Nephron progenitor cell (in vitro differentiated cells): ENCODE measurements around the gene GSTT2.

Experiments used
- DNase-seq: peaks from one replicate; pipeline ENCODE4 v3.0.0; 2021
- H3K27ac Mint-ChIP-seq: 2 replicates; pipeline ENCODE4 v1.8.0; 2021; ENCODE audit warnings: mild to moderate bottlenecking, moderate library complexity, mixed read lengths
- H3K27me3 Mint-ChIP-seq: 2 replicates; pipeline ENCODE4 v1.8.0; 2021; ENCODE audit warnings: mild to moderate bottlenecking, low read depth, mixed read lengths; ENCODE audit not compliant: poor library complexity
- H3K36me3 Mint-ChIP-seq: 2 replicates; pipeline ENCODE4 v1.8.0; 2021; ENCODE audit warnings: low read depth, mixed read lengths
- H3K4me1 Mint-ChIP-seq: 2 replicates; pipeline ENCODE4 v1.8.0; 2021; ENCODE audit warnings: mixed read lengths
- H3K4me3 Mint-ChIP-seq: 2 replicates; pipeline ENCODE4 v1.8.0; 2021; ENCODE audit warnings: mild to moderate bottlenecking, moderate library complexity, mixed read lengths
- H3K9me3 Mint-ChIP-seq: 2 replicates; pipeline ENCODE4 v1.8.0; 2021; ENCODE audit warnings: mild to moderate bottlenecking, moderate library complexity, mixed read lengths
- TF ChIP-seq, protein P1 (sequence below): fragments of 200-600 bp; sonication (generic); IDR thresholded peaks from 2 replicates; pipeline ENCODE4 v1.5.0; 2021; ENCODE audit warnings: antibody characterized with exemption

Gene GSTT2

DNA sequence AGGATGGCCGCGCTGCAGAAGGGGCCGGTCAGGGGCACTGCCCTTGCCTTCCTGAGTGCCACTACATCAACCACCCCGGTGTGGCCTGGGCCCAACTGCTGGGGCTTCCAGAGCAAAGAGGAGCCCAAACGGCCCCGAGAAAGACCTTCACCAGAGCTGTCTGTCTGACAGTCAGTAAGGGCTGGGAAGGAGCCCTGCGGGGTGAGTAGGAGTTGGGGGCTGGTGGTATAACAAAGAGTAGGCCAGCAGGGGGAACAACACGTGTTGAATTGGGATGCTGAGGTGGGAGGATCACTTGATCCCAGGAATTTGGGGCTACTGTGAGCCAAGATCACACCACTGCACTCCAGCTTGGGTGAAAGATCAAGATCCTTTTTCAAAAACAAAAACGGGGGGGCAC, 21.4 kb downstream of the GSTT2 start:
- TF ChIP-seq, protein P1, sequence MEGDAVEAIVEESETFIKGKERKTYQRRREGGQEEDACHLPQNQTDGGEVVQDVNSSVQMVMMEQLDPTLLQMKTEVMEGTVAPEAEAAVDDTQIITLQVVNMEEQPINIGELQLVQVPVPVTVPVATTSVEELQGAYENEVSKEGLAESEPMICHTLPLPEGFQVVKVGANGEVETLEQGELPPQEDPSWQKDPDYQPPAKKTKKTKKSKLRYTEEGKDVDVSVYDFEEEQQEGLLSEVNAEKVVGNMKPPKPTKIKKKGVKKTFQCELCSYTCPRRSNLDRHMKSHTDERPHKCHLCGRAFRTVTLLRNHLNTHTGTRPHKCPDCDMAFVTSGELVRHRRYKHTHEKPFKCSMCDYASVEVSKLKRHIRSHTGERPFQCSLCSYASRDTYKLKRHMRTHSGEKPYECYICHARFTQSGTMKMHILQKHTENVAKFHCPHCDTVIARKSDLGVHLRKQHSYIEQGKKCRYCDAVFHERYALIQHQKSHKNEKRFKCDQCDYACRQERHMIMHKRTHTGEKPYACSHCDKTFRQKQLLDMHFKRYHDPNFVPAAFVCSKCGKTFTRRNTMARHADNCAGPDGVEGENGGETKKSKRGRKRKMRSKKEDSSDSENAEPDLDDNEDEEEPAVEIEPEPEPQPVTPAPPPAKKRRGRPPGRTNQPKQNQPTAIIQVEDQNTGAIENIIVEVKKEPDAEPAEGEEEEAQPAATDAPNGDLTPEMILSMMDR, result no peak
- H3K27ac Mint-ChIP-seq, result no peak overlapping the region
- peaks cover 15% of the 10 kb centered on the region for H3K27me3 Mint-ChIP-seq
- no peak overlapping the region for H3K4me3 Mint-ChIP-seq
- H3K36me3 Mint-ChIP-seq, result no peaks in the 10 kb centered on the region
- H3K9me3 Mint-ChIP-seq, result no peaks in the 10 kb centered on the region
- H3K4me1 Mint-ChIP-seq, result peaks cover 23% of the 10 kb centered on the region
- no peak for DNase-seq

DNA sequence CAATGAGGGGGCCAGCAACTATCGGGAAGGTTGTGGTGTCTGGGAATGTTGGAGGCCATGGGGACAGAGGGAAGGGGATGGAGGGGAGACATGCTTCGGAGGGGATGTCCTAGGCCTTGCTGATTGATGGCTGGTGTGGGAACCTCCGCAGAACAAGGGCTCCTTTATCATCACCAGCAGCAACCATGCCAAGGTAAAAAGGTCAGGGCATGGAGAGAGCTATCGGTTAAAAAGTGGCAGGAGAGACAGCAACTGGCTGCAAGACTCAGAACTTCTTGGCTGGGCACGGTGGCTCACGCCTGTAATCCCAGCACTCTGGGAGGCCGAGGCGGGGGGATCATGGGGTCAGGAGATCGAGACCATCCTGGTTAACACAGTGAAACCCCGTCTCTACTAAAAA, 22.3 kb downstream of the GSTT2 start:
- TF ChIP-seq, protein P1, result no peak
- no peak overlapping the region for H3K4me3 Mint-ChIP-seq
- no peaks in the 10 kb centered on the region for H3K9me3 Mint-ChIP-seq
- DNase-seq, result no peak
- H3K4me1 Mint-ChIP-seq, result peaks cover 23% of the 10 kb centered on the region
- no peaks in the 10 kb centered on the region for H3K36me3 Mint-ChIP-seq
- H3K27ac Mint-ChIP-seq, result no peak overlapping the region
- H3K27me3 Mint-ChIP-seq, result peaks cover 9% of the 10 kb centered on the region

DNA sequence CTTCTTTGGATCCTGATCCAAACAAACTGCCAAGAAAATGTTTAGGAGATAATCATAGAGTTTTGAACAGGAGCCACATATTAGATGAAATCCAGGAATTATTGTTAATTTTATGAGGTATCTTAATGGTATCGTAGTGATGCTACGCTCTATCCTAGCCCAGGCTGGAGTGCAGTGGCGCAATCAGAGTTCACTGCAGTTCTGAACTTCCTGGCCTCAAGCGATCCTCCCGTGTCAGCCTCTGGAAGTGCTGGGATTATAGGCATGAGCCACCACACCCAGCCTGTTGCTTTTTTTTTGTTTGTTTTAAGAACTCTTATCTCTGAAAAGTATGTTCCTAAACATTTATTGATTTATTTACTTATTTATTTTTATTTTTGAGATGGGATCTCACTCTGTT, 22.9 kb downstream of the GSTT2 start:
- peaks cover 6% of the 10 kb centered on the region for H3K27me3 Mint-ChIP-seq
- H3K36me3 Mint-ChIP-seq, result no peaks in the 10 kb centered on the region
- H3K4me1 Mint-ChIP-seq, result peaks cover 23% of the 10 kb centered on the region
- TF ChIP-seq, protein P1, result no peak
- no peaks in the 10 kb centered on the region for H3K9me3 Mint-ChIP-seq
- H3K27ac Mint-ChIP-seq, result no peak overlapping the region
- no peak for DNase-seq
- no peak overlapping the region for H3K4me3 Mint-ChIP-seq

DNA sequence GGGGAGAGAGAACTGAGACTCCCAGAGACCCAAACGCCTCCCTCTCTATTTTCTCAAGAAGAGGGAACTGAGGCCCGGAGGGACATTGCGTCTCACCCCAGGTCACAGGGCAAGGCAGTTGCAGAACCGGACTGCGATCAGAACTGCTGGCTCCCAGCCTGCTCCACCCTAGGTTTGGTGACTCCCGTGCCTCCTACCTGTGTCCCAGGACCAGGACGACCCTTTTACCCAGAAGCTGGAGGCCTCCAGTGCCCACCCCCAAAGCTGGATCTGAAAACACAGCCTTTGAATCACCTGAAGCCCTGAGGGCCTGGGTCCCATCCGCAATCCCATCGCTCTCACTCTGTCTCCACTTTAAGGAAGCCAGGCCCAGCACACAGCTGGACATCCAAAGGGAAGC, 24.0 kb downstream of the GSTT2 start:
- no peak for DNase-seq
- TF ChIP-seq, protein P1, result no peak
- Mint-ChIP-seq H3K4me3 (no peak overlapping the region), H3K9me3 (no peaks in the 10 kb centered on the region), H3K4me1 (peaks cover 23% of the 10 kb centered on the region), H3K36me3 (no peaks in the 10 kb centered on the region), H3K27ac (no peak overlapping the region), H3K27me3 (peaks cover 10% of the 10 kb centered on the region)

DNA sequence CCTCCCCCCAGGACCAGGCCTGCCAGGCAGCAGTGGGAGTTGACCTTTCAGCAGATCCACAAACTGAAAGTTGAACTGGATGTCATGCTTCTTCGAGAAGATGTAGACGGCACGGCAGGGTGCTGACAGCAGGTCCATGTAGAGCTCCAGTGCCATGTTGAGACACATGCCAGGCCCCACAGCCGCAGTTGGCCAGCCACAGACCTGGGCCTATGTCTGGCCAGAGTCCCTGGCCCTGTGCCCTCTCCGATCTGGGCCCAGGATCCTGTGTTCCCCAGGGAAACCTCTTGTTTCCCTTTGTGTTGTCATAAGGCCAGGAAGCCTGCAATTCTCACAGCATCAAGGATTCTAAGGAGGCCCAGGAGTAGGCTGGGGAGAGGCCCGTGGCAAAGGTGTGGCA, 25.3 kb downstream of the GSTT2 start, which contains the start of gene GSTT4:
GSTT4 (minus strand) TSS at position 253 of the 400 bp plus-strand sequence; CDS start at position 156, 97 bp downstream.
- no peaks in the 10 kb centered on the region for H3K36me3 Mint-ChIP-seq
- no peak within 1 kb of the TSS for H3K4me3 Mint-ChIP-seq
- H3K27me3 Mint-ChIP-seq, result peaks cover 14% of the 10 kb centered on the region
- H3K4me1 Mint-ChIP-seq, result peaks cover 19% of the 10 kb centered on the region
- no peaks in the 10 kb centered on the region for H3K9me3 Mint-ChIP-seq
- no peak within 1 kb of the TSS for H3K27ac Mint-ChIP-seq
- DNase-seq, result no peak
- TF ChIP-seq, protein P1, result no peak

DNA sequence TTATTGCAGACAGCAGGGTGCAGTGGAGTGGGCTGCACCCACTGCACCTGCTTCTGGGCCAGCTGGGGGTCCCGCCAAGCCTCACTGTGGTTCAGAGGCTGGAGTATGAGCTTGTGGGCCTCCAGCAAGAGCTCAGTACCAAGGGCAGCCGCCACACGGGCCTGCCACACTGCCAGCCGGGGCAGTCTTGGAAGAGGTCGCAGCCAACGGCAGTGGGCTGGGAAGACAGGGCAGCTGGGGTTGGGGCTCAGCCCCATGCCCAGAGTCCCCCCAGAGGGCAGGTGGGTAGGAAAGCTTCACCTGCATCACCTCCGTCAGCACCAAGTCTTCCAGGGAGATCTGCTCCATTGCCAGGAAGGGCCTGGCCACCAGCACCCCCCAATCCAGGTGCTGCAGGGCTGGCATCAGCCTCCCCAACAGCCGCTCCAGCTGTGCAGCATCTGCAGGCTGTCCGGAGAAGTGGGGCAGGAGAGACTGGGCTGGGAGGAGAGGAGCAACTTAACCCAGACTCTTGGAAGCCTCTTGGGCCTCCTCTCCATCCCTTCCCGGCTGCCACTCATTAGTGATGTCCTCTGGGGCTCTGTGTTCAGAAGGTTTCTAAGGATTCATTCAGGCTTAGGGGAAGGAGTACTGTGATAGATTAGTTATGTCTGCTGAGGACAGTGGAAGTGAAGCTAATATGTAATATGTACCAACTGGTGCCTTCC, 26.4 kb downstream of the GSTT2 start:
- no peaks in the 10 kb centered on the region for H3K36me3 Mint-ChIP-seq
- no peak for DNase-seq
- TF ChIP-seq, protein P1, result no peak
- H3K9me3 Mint-ChIP-seq, result no peaks in the 10 kb centered on the region
- no peak overlapping the region for H3K4me3 Mint-ChIP-seq
- H3K4me1 Mint-ChIP-seq, result peaks cover 18% of the 10 kb centered on the region
- peaks cover 12% of the 10 kb centered on the region for H3K27me3 Mint-ChIP-seq
- no peak overlapping the region for H3K27ac Mint-ChIP-seq
